H1 (cell line): ENCODE results near the gene MGST2. TPM values are rescaled to one million over a fixed set of nuclear protein-coding genes. Genes with fewer than 3 reads are reported as not detected.

Source experiments
- CTCF ChIA-PET: fragments of 300-600 bp; sonication (Branson Sonifier 250); formaldehyde crosslinking; loops from one replicate; lab custom pipeline; 2021; ENCODE audit not compliant: partially characterized antibody; lab: Charles Lee
- POLR2A ChIA-PET: fragments of 300-600 bp; sonication (Branson Sonifier 250); formaldehyde crosslinking; loops from one replicate; lab custom pipeline; 2021; ENCODE audit warnings: inconsistent platforms; ENCODE audit not compliant: partially characterized antibody; lab: Charles Lee
- DNase-seq, 2 experiments: peaks; one replicate each; pipeline versions ENCODE4 v3.0.0 to v3.0.0-alpha.2; 2010 to 2022; ENCODE audit warnings: low spot score in 2 of 2, low read depth in 1 of 2, mixed read lengths in 1 of 2
- FAIRE-seq: peaks from 2 replicates; lab custom pipeline; 2011; peaks lifted over from hg19 to GRCh38; lab: Jason Lieb, UNC
- H2AFZ ChIP-seq: 2 replicates; pipeline ENCODE4 v1.8.1; 2012; ENCODE audit warnings: low read length, inconsistent platforms
- H2AK5ac ChIP-seq: 2 replicates; pipeline ENCODE4 v1.6.1; 2013; ENCODE audit warnings: low read depth, low read length
- H2BK120ac ChIP-seq: replicated peaks from 2 replicates; pipeline ENCODE3; 2013; ENCODE audit warnings: low read depth, low read length, inconsistent platforms
- H2BK12ac ChIP-seq: 2 replicates; pipeline ENCODE4 v1.6.1; 2013; ENCODE audit warnings: low read depth, low read length
- H2BK15ac ChIP-seq: 2 replicates; pipeline ENCODE4 v1.6.1; 2013; ENCODE audit warnings: low read length
- H2BK20ac ChIP-seq: 2 replicates; pipeline ENCODE4 v1.6.1; 2013; ENCODE audit warnings: low read length
- H2BK5ac ChIP-seq: 2 replicates; pipeline ENCODE4 v1.6.1; 2013; ENCODE audit warnings: low read depth, low read length
- H3K14ac ChIP-seq: 2 replicates; pipeline ENCODE4 v1.6.1; 2013; ENCODE audit warnings: inconsistent platforms; ENCODE audit not compliant: insufficient read length
- H3K18ac ChIP-seq: 2 replicates; pipeline ENCODE4 v1.6.1; 2013; ENCODE audit warnings: low read length; ENCODE audit errors: extremely low read depth
- H3K23ac ChIP-seq: 2 replicates; pipeline ENCODE4 v1.6.1; 2013; ENCODE audit warnings: inconsistent platforms; ENCODE audit not compliant: insufficient read length
- H3K23me2 ChIP-seq: 2 replicates; pipeline ENCODE4 v1.6.1; 2013; ENCODE audit warnings: low read depth, low read length
- H3K27ac ChIP-seq: 2 replicates; pipeline ENCODE4 v1.6.1; 2011; ENCODE audit warnings: low read depth, low read length, inconsistent platforms
- H3K27me3 ChIP-seq, 4 experiments: replicated peaks in 1 of 4; 1 replicate in 1 of 4; 2 replicates in 3 of 4; pipeline versions ENCODE4 v1.6.1 to v1.8.1; 2011 to 2013; ENCODE audit warnings: low read length in 3 of 4, mild to moderate bottlenecking in 3 of 4, inconsistent platforms in 2 of 4, mixed read lengths in 2 of 4, moderate library complexity in 1 of 4; ENCODE audit not compliant: control insufficient read depth in 3 of 4, insufficient read depth in 3 of 4; ENCODE audit errors: extremely low read depth in 1 of 4
- H3K36me3 ChIP-seq, 4 experiments: 2 replicates each; pipeline versions ENCODE4 v1.6.1 to v1.8.1; 2011 to 2013; ENCODE audit warnings: mild to moderate bottlenecking in 4 of 4, low read length in 3 of 4, moderate library complexity in 2 of 4, control low read depth in 1 of 4, inconsistent platforms in 1 of 4; ENCODE audit not compliant: insufficient read depth in 4 of 4, control insufficient read depth in 2 of 4
- H3K4ac ChIP-seq: replicated peaks from 2 replicates; pipeline ENCODE3; 2013; ENCODE audit warnings: low read length, low read depth, mixed read lengths, inconsistent platforms; ENCODE audit not compliant: insufficient read length
- H3K4me1 ChIP-seq, 4 experiments: replicated peaks in 1 of 4; 1 replicate in 1 of 4; 2 replicates in 3 of 4; pipeline versions ENCODE4 v1.6.1 to v1.8.1; 2011 to 2013; ENCODE audit warnings: low read length in 3 of 4, inconsistent platforms in 2 of 4, mixed read lengths in 1 of 4; ENCODE audit not compliant: insufficient read depth in 4 of 4, control insufficient read depth in 3 of 4
- H3K4me2 ChIP-seq, 2 experiments: 2 replicates each; pipeline versions ENCODE4 v1.6.1 to v1.8.1; 2011 to 2013; ENCODE audit warnings: low read depth in 2 of 2, low read length in 2 of 2, control low read depth in 1 of 2, inconsistent platforms in 1 of 2, mild to moderate bottlenecking in 1 of 2; ENCODE audit not compliant: insufficient read depth in 1 of 2
- H3K4me3 ChIP-seq, 4 experiments: fragments of 200-600, 300-600 bp in 1 of 4; sonication (generic), shearing (Covaris generic), sonication (Bioruptor Twin) in 1 of 4; 2 replicates each; pipeline versions ENCODE4 v1.5.1 to v1.8.1; 2011 to 2016; ENCODE audit warnings: low read length in 4 of 4, low read depth in 3 of 4, control low read depth in 2 of 4, inconsistent platforms in 2 of 4, mild to moderate bottlenecking in 2 of 4, mixed read lengths in 1 of 4, moderate library complexity in 1 of 4; ENCODE audit not compliant: insufficient read depth in 2 of 4; ENCODE audit errors: extremely low read depth in 1 of 4
- H3K56ac ChIP-seq: replicated peaks from 2 replicates; pipeline ENCODE3; 2013; ENCODE audit warnings: low read depth, mild to moderate bottlenecking, mixed read lengths, low read length, inconsistent platforms; ENCODE audit not compliant: insufficient read length
- H3K79me1 ChIP-seq: 2 replicates; pipeline ENCODE4 v1.6.1; 2013; ENCODE audit warnings: low read depth, low read length, control low read depth
- H3K79me2 ChIP-seq, 2 experiments: 2 replicates each; pipeline versions ENCODE4 v1.6.1 to v1.8.1; 2012 to 2013; ENCODE audit warnings: low read length in 2 of 2, mild to moderate bottlenecking in 2 of 2, inconsistent platforms in 1 of 2; ENCODE audit not compliant: insufficient read depth in 2 of 2, control insufficient read depth in 1 of 2
- H3K9ac ChIP-seq, 4 experiments: replicated peaks in 1 of 4; 1 replicate in 1 of 4; 2 replicates in 3 of 4; pipeline versions ENCODE4 v1.6.1 to v1.8.1; 2011 to 2013; ENCODE audit warnings: low read depth in 3 of 4, low read length in 3 of 4, control low read depth in 2 of 4, mild to moderate bottlenecking in 2 of 4, moderate library complexity in 2 of 4, inconsistent platforms in 1 of 4; ENCODE audit errors: extremely low read depth in 1 of 4
- H3K9me3 ChIP-seq, 2 experiments: 2 replicates each; pipeline versions ENCODE4 v1.6.1 to v1.8.1; 2012 to 2013; ENCODE audit warnings: mild to moderate bottlenecking in 2 of 2, moderate library complexity in 2 of 2, control low read depth in 1 of 2, inconsistent platforms in 1 of 2, low read depth in 1 of 2, low read length in 1 of 2, mixed read lengths in 1 of 2; ENCODE audit not compliant: insufficient read depth in 2 of 2
- H4K20me1 ChIP-seq, 2 experiments: replicated peaks in 1 of 2; 2 replicates each; pipeline versions ENCODE3 to v1.8.1; 2011 to 2013; ENCODE audit warnings: inconsistent platforms in 2 of 2, low read length in 2 of 2, mild to moderate bottlenecking in 1 of 2; ENCODE audit not compliant: insufficient read depth in 2 of 2, control insufficient read depth in 1 of 2
- H4K5ac ChIP-seq: 2 replicates; pipeline ENCODE4 v1.6.1; 2013; ENCODE audit warnings: low read length, low read depth, mixed read lengths, inconsistent platforms; ENCODE audit not compliant: insufficient read length
- H4K8ac ChIP-seq: 2 replicates; pipeline ENCODE4 v1.8.0; 2013; ENCODE audit warnings: mild to moderate bottlenecking, moderate library complexity, low read length, inconsistent platforms; ENCODE audit not compliant: insufficient read depth; ENCODE audit errors: extremely low read depth
- H4K91ac ChIP-seq: replicated peaks from 2 replicates; pipeline ENCODE3; 2013; ENCODE audit warnings: low read length, mixed read lengths, inconsistent platforms; ENCODE audit not compliant: insufficient read length
- EZH2 ChIP-seq: fragments of 200-600 bp; sonication (generic); IDR thresholded peaks from 2 replicates; pipeline ENCODE4 v1.7.1; 2012; ENCODE audit warnings: low read depth, mild to moderate bottlenecking, moderate library complexity, low read length, inconsistent platforms; ENCODE audit not compliant: severe bottlenecking
- GABPA ChIP-seq: IDR thresholded peaks from 2 replicates; pipeline ENCODE4 v1.6.1; 2011; ENCODE audit warnings: mild to moderate bottlenecking, low read length, moderate library complexity, borderline replicate concordance; ENCODE audit not compliant: insufficient read depth
- MAX ChIP-seq: IDR thresholded peaks from 2 replicates; pipeline ENCODE4 v1.6.1; 2012; ENCODE audit warnings: inconsistent platforms
- RAD21 ChIP-seq, 2 experiments: IDR thresholded peaks in 1 of 2; conservative IDR thresholded peaks in 1 of 2; 2 replicates each; pipeline ENCODE4 v1.6.1; 2011; ENCODE audit warnings: low read depth in 2 of 2, low read length in 2 of 2, improper control_type of control experiment in 1 of 2, inconsistent platforms in 1 of 2, mild to moderate bottlenecking in 1 of 2, moderate library complexity in 1 of 2
- RNF2 ChIP-seq: fragments of 200-900, 300-1000 bp; sonication (generic); IDR thresholded peaks from 2 replicates; pipeline ENCODE4 v1.7.1; 2016; ENCODE audit warnings: borderline replicate concordance, low read depth, mild to moderate bottlenecking, antibody characterized with exemption, low read length; ENCODE audit not compliant: poor library complexity, severe bottlenecking; ENCODE audit errors: missing control alignments
- RXRA ChIP-seq: IDR thresholded peaks from 2 replicates; pipeline ENCODE4 v1.6.1; 2011; ENCODE audit warnings: low read depth, mild to moderate bottlenecking, low read length, moderate library complexity; ENCODE audit not compliant: insufficient read depth
- SRF ChIP-seq: IDR thresholded peaks from 2 replicates; pipeline ENCODE4 v1.6.1; 2011; ENCODE audit warnings: mild to moderate bottlenecking, low read depth, low read length, moderate library complexity
- TAF1 ChIP-seq: IDR thresholded peaks from 2 replicates; pipeline ENCODE4 v1.6.1; 2011; ENCODE audit warnings: mild to moderate bottlenecking, low read depth, low read length
- USF2 ChIP-seq: IDR thresholded peaks from 2 replicates; pipeline ENCODE4 v1.6.1; 2011; ENCODE audit warnings: low read length, improper control_type of control experiment
- WGBS, 2 experiments: shearing (Covaris generic) in 1 of 2; methylation state at CpG; one replicate each; pipeline versions ENCODE4 v1.1.6 to v1.1.7; 2013 to 2015; ENCODE audit warnings: low lambda C conversion rate in 2 of 2, mixed read lengths in 2 of 2, inconsistent platforms in 1 of 2, low coverage in 1 of 2, missing lambda C conversion rate in 1 of 2; ENCODE audit not compliant: insufficient replicate concordance in 2 of 2, insufficient coverage in 1 of 2, insufficient read length in 1 of 2; ENCODE audit errors: extremely low coverage in 1 of 2, missing lambda C conversion rate in 1 of 2; 5-methylcytosine and 5-hydroxymethylcytosine counted together
- polyA plus RNA-seq, 7 experiments: library from polyadenylated mRNA; depleted of rRNA in 3 of 7; stranded (reverse) in 5 of 7; unstranded in 2 of 7; fragments of >200 nt in 5 of 7; fragments of 200-250 nt in 2 of 7; gene quantifications; 1 replicate in 5 of 7; 2 replicates in 1 of 7; 4 replicates in 1 of 7; pipeline versions ENCODE4 v1.2.1 to v1.2.3, GENCODE V29; 2011 to 2013; ENCODE audit warnings: missing spikeins in 2 of 7, mixed read lengths in 2 of 7
- total RNA-seq: library from RNA; stranded (reverse); fragmentation: NEBNext Ultra II Directional; extraction: Animal tissue kit (Norgen Biotek cat#: 25700); gene quantifications from 2 replicates; pipeline ENCODE4 v1.2.1, GENCODE V29; 2021

Gene MGST2
- total and polyA plus RNA-seq, 2 of the 8 experiments (the other 6 are each of a cell fraction or from before 2014, with no cell fraction given) = 8.0 to 13.6 TPM

- Histone ChIP-seq H2BK20ac (no peak overlapping the region), H3K56ac (no peak overlapping the region), H3K4me3 (no peak overlapping the region), H3K9me3 (no peaks in the 10 kb centered on the region), H2AFZ (no peak overlapping the region), H3K9ac (no peak overlapping the region), H4K91ac (no peak overlapping the region), H2BK120ac (no peak overlapping the region), H3K4me2 (no peak overlapping the region), H4K20me1 (no peaks in the 10 kb centered on the region), H3K4ac (no peak overlapping the region), H2BK5ac (no peak overlapping the region), H3K23me2 (no peaks in the 10 kb centered on the region), H3K18ac (no peak overlapping the region), H3K27me3 (no peaks in the 10 kb centered on the region), H3K4me1 (no peaks in the 10 kb centered on the region), H3K79me2 (no peaks in the 10 kb centered on the region), H2AK5ac (no peak overlapping the region), H2BK12ac (no peak overlapping the region), H3K36me3 (no peaks in the 10 kb centered on the region), H4K8ac (no peak overlapping the region), H3K14ac (no peak overlapping the region), H4K5ac (no peak overlapping the region)
- POLR2A ChIA-PET = no interaction called here
- CTCF ChIA-PET = interaction anchor here (0.9 to 3.5 kb wide), 4 partner anchors 14 to 82 kb away, joined by 3 to 16 read pairs (median 6); no protein-coding TSS in a partner anchor
- no peak for DNase-seq
- WGBS, 2 experiments = 95% methylated on average over 5 of the region's 5 CpGs; no CpG with 5 or more reads in 1 of the 2 experiments
- TF ChIP-seq RAD21 (IDR thresholded peaks at IDR 0.05 in 1 of 2, conservative IDR thresholded peaks at IDR 0.05 in 1 of 2; ENCODE audit: low read depth in 2 of 2, low read length in 2 of 2) (no peak), TAF1 (no peak), USF2 (no peak), RNF2 (no peak), SRF (no peak), EZH2 (no peak), MAX (no peak), RXRA (no peak), GABPA (no peak)
- TF ChIP-seq, all 59 proteins: peak for 0
- no peak overlapping the region for H3K23ac ChIP-seq
- no peak overlapping the region for H3K27ac ChIP-seq
- no peaks in the 10 kb centered on the region for H3K79me1 ChIP-seq
- FAIRE-seq = no peak
- H2BK15ac ChIP-seq = no peak overlapping the region
Measured at GRCh38 chr4:139685180-139685579, 19.6 kb downstream of the MGST2 start.
